GM19372 (cell line): Measurements from ENCODE around the gene ARTN.
A peak's percentile ranks its signal among the peaks of the same experiment; 100 is the strongest.

Source experiments
- ATAC-seq: cut with Tn5 transposase; IDR thresholded peaks from one replicate; pipeline ENCODE4 v1.9.1; 2021; ENCODE audit warnings: mild to moderate bottlenecking, low read depth, moderate library complexity; ENCODE audit not compliant: unreplicated experiment

Gene ARTN

GRCh38 chr1:43946236-43947060, 12.8 kb downstream of the ARTN start, which contains the start of gene IPO13:
Gene IPO13, plus strand, starts transcription at chr1:43946950. Its CDS starts 651 bp downstream, at chr1:43947601.
- ATAC-seq = peak; percentile 93

GRCh38 chr1:43947061-43947873, 13.7 kb downstream of the ARTN start:
- no peak for ATAC-seq

- no peak for ATAC-seq
Measured at GRCh38 chr1:43947874-43948437, 14.4 kb downstream of the ARTN start.

- no peak for ATAC-seq
Measured at GRCh38 chr1:43949678-43950077, 16.1 kb downstream of the ARTN start.

- ATAC-seq = no peak
Measured at GRCh38 chr1:43951021-43951985, 17.7 kb downstream of the ARTN start.

- ATAC-seq = no peak
Measured at GRCh38 chr1:43952731-43953346, 19.2 kb downstream of the ARTN start.

- no peak for ATAC-seq
Measured at GRCh38 chr1:43953361-43953760, 19.8 kb downstream of the ARTN start.

GRCh38 chr1:43954036-43954435, 20.4 kb downstream of the ARTN start:
- no peak for ATAC-seq

- no peak for ATAC-seq
Measured at GRCh38 chr1:43956234-43956633, 22.6 kb downstream of the ARTN start.

GRCh38 chr1:43957407-43958040, 23.9 kb downstream of the ARTN start:
- no peak for ATAC-seq

GRCh38 chr1:43958351-43959255, 25.0 kb downstream of the ARTN start:
- no peak for ATAC-seq

- no peak for ATAC-seq
Measured at GRCh38 chr1:43960798-43961197, 27.2 kb downstream of the ARTN start.

- ATAC-seq = no peak
Measured at GRCh38 chr1:43961692-43962091, 28.1 kb downstream of the ARTN start.

- ATAC-seq = no peak
Measured at GRCh38 chr1:43962324-43962723, 28.7 kb downstream of the ARTN start.

GRCh38 chr1:43963006-43963405, 29.4 kb downstream of the ARTN start:
- ATAC-seq = no peak

- no peak for ATAC-seq
Measured at GRCh38 chr1:43963890-43964289, 30.3 kb downstream of the ARTN start.

GRCh38 chr1:43965316-43965715, 31.7 kb downstream of the ARTN start:
- ATAC-seq = no peak

- ATAC-seq = no peak
Measured at GRCh38 chr1:43968348-43968948, 34.8 kb downstream of the ARTN start.
